ENCODE measurements around the gene CTSD.
"Not testable (repeated sequence)": the region's sequence is repeated elsewhere in the genome, so short reads cannot be mapped to it uniquely, and the experiment has no call there.

Gene CTSD

GRCh38 chr11:1763796-1764661 is at the start of gene CTSD:
TSS of gene CTSD (minus strand) at chr11:1763927. CDS start at chr11:1763859, 68 bp downstream.
- no peak for FAIRE-seq

GRCh38 chr11:1813356-1813755 is 49.6 kb upstream of the CTSD start:
- FAIRE-seq = not testable (repeated sequence)

- no peak for FAIRE-seq
These were observed 49.1 kb upstream of the CTSD start for GRCh38 chr11:1812801-1813200.

- no peak for FAIRE-seq
These were observed 48.5 kb upstream of the CTSD start for GRCh38 chr11:1812274-1812673.

GRCh38 chr11:1810761-1811160 is 47.0 kb upstream of the CTSD start:
- FAIRE-seq = no peak

- no peak for FAIRE-seq
These were observed 43.7 kb upstream of the CTSD start for GRCh38 chr11:1807264-1807995.

- no peak for FAIRE-seq
These were observed 41.8 kb upstream of the CTSD start for GRCh38 chr11:1805525-1805924.

GRCh38 chr11:1803835-1804519 is 40.2 kb upstream of the CTSD start:
- not testable (repeated sequence) for FAIRE-seq

- FAIRE-seq = no peak
These were observed 39.5 kb upstream of the CTSD start for GRCh38 chr11:1803246-1803645.

- FAIRE-seq = no peak
These were observed 33.8 kb upstream of the CTSD start for GRCh38 chr11:1797391-1798125.

- FAIRE-seq = no peak
These were observed 32.8 kb upstream of the CTSD start for GRCh38 chr11:1796413-1797011.

- FAIRE-seq = no peak
These were observed 29.4 kb upstream of the CTSD start for GRCh38 chr11:1793081-1793480.

- no peak for FAIRE-seq
These were observed 28.7 kb upstream of the CTSD start for GRCh38 chr11:1792461-1792860.

- FAIRE-seq = no peak
These were observed 28.2 kb upstream of the CTSD start for GRCh38 chr11:1791912-1792311.

- FAIRE-seq = no peak
These were observed 22.7 kb upstream of the CTSD start for GRCh38 chr11:1786466-1786865.

GRCh38 chr11:1785749-1786413 is 22.2 kb upstream of the CTSD start:
- no peak for FAIRE-seq

- no peak for FAIRE-seq
These were observed 21.3 kb upstream of the CTSD start for GRCh38 chr11:1784761-1785650.

GRCh38 chr11:1783725-1784529 is 20.2 kb upstream of the CTSD start:
- FAIRE-seq = no peak

- FAIRE-seq = no peak
These were observed 19.4 kb upstream of the CTSD start for GRCh38 chr11:1782831-1783724.

Measured in G401.6 (cell line).